T47D (cell line): Measurements from ENCODE around the gene PSMC3IP.
A peak's percentile ranks its signal among the peaks of the same experiment; 100 is the strongest.
"Not testable (repeated sequence)": the region's sequence is repeated elsewhere in the genome, so short reads cannot be mapped to it uniquely, and the experiment has no call there.

ENCODE experiments used
- DNase-seq, 2 experiments: peaks; one replicate each; pipeline versions ENCODE4 v3.0.0 to v3.0.0-alpha.2; 2011 to 2012; ENCODE audit warnings: low read depth in 1 of 2, low spot score in 1 of 2
- JUND ChIP-seq: IDR thresholded peaks from 2 replicates; pipeline ENCODE4 v1.6.1; 2012; ENCODE audit warnings: low read depth
- in situ Hi-C: cut with HindIII; loops from 2 replicates; pipeline ENCODE4 v1.10.0; 2016; ENCODE audit warnings: low sequenced_read_pairs, low pct_unique_long_range_greater_than_20kb

PSMC3IP gene

GRCh38 chr17:42563143-42563509 is 14.4 kb downstream of the PSMC3IP start:
- in situ Hi-C loops, result no loop called here

GRCh38 chr17:42562388-42563142 is 15.0 kb downstream of the PSMC3IP start:
- TF ChIP-seq JUND, result no peak
- DNase-seq, result peak in 1 of 2 experiments; percentile 35
- in situ Hi-C loops, result no loop called here

More at GRCh38 chr17:42563143-42563509, 14.4 kb downstream of the PSMC3IP start:
- no peak for DNase-seq
- no peak for TF ChIP-seq JUND

GRCh38 chr17:42561897-42562387 is 15.6 kb downstream of the PSMC3IP start, which contains the start of gene COASY:
Gene COASY (plus strand): TSS chr17:42562148. CDS start chr17:42562623, 475 bp downstream.
- DNase-seq, result peak; percentile 97 to 99
- TF ChIP-seq JUND, result no peak
- in situ Hi-C loops, result no loop called here

GRCh38 chr17:42560246-42560645 is 17.3 kb downstream of the PSMC3IP start:
- no peak for TF ChIP-seq JUND
- DNase-seq, result no peak
- in situ Hi-C loops, result no loop called here

GRCh38 chr17:42559075-42559474 is 18.5 kb downstream of the PSMC3IP start:
- in situ Hi-C loops, result no loop called here
- no peak for DNase-seq
- no peak for TF ChIP-seq JUND

- DNase-seq, in situ Hi-C loops: not testable (repeated sequence)
These were observed 21.4 kb downstream of the PSMC3IP start for GRCh38 chr17:42555961-42556617.

DNA sequence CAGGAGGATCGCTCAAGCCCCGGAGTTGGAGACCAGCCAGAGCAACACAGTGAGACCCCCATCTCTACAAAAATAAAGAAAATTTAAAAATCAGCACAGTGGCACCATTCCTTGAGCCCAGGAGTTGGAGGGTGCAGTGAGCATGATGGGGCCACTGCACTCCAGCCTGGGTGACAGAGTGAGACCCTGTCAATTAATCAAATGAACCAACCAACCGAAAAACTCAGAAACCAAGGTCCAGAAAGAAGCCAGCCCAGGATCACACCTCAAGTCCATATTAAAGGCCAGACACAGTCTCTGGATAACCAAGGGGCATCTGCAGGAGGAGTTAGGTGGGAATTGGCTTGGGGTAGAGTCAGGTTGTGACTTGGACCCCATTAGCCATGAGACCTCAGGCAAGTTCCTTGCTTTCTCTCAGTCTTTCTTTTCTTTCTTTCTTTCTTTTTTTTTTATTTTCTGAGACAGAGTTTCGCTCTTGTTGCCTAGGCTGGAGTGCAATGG is 22.4 kb downstream of the PSMC3IP start:
- in situ Hi-C loops, result no loop called here
- no peak for DNase-seq
- TF ChIP-seq JUND, result no peak

DNA sequence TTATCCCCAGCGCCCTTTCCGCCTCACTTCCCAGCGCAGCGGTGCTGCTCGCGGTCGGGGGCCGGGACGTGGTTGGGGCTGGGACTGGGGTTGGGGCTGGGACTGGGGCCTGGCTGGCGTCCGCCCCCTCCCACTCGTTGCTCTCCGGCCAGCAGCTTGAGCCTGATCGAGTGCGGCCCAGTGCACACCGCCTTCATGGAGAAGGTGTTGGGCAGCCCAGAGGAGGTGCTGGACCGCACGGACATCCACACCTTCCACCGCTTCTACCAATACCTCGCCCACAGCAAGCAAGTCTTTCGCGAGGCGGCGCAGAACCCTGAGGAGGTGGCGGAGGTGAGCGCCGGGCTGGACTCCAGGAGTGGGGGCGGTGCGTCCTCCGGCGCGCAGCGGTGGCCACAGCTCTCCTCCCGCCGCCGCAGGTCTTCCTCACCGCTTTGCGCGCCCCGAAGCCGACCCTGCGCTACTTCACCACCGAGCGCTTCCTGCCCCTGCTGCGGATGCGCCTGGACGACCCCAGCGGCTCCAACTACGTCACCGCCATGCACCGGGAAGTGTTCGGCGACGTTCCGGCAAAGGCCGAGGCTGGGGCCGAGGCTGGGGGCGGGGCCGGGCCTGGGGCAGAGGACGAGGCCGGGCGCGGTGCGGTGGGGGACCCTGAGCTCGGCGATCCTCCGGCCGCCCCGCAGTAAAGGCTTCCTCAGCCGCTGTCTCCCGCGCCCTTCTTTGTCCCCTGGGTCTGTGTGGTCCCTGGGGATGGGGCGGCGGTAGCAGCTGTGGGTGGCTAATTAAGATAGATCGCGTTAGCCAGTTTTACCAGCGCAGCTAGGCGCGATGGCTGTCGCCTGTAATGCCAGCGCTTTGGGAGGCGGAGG is 23.0 kb downstream of the PSMC3IP start:
- in situ Hi-C loops, result no loop called here
- no peak for TF ChIP-seq JUND
- DNase-seq, result peak; percentile 77 to 84

- no peak for TF ChIP-seq JUND
- DNase-seq, result peak in 1 of 2 experiments; percentile 84
- in situ Hi-C loops, result no loop called here
These were observed 23.7 kb downstream of the PSMC3IP start for GRCh38 chr17:42553866-42554249.

DNA sequence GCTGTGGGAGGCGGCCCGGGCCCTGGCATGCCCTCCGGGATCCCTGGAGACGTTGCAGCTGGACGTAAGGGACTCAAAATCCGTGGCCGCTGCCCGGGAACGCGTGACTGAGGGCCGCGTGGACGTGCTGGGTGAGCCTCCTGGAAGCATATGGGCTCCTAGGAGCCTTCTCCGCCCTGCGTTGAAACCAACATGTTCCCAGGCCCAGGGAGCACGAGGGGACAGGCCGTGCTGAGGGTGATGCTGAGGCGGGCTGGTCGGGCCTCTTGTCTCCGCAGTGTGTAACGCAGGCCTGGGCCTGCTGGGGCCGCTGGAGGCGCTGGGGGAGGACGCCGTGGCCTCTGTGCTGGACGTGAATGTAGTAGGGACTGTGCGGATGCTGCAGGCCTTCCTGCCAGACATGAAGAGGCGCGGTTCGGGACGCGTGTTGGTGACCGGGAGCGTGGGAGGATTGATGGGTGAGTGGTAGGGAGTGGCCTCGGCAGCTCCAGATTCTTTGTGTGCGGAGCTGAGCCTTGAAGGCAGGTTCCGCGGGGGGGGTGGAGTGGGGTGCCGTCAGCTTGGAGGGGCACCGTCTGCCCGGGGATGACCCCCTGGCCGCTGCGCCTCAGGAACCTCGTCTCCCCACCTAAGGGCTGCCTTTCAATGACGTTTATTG is 24.2 kb downstream of the PSMC3IP start:
- in situ Hi-C loops, result no loop called here
- no peak for TF ChIP-seq JUND
- peak in 1 of 2 experiments; percentile 84 for DNase-seq

DNA sequence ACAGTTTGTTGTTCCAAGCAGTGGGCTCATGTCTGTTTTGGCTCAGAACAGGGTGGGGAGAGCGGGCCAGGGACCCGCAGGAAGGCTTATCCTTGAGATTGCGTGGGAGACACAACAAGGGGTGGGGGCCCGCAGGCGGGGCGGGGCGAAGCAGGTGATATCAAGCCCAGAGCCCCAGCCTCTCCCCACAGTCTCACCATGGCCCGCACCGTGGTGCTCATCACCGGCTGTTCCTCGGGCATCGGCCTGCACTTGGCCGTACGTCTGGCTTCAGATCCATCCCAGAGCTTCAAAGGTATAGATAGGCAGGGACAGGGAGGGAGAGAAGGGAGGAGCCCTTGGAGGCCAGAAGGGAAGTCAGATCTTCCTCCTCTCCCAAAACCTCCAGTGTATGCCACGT is 24.8 kb downstream of the PSMC3IP start, which contains the start of gene HSD17B1:
Gene HSD17B1 (plus strand): TSS at position 188 of the 400 bp plus-strand sequence. CDS start 11 bp downstream, at position 199.
- not testable (repeated sequence) for DNase-seq

More for the DNA sequence above, 24.8 kb downstream of the PSMC3IP start, which contains the start of gene HSD17B1:
- in situ Hi-C loops, result not testable (repeated sequence)
